ENCODE data around the gene EFEMP2. TPM values are rescaled to one million over a fixed set of nuclear protein-coding genes. Genes with fewer than 3 reads are reported as not detected.

EFEMP2 gene
- total and polyA plus RNA-seq, 2 donors (not counting 1 experiment from before 2014, with no cell fraction given): 9.5 to 14.7 TPM

Other genes starting within 250 kb of the EFEMP2 start
- gene SIPA1, start 234.7 kb downstream of the EFEMP2 start, total RNA-seq: 448 and 461 TPM in 2 replicates
- gene SIPA1, start 234.7 kb downstream of the EFEMP2 start, polyA plus RNA-seq: 308 and 314 TPM in 2 replicates
- 154 and 160 TPM in 2 replicates for gene RELA, start 209.9 kb downstream of the EFEMP2 start, total RNA-seq
- 124 and 188 TPM in 2 replicates for gene RELA, start 209.9 kb downstream of the EFEMP2 start, polyA plus RNA-seq
- 134 and 142 TPM in 2 replicates for gene KAT5, start 160.5 kb downstream of the EFEMP2 start, total RNA-seq
- 84.6 and 131 TPM in 2 replicates for gene KAT5, start 160.5 kb downstream of the EFEMP2 start, polyA plus RNA-seq
- gene RNASEH2C, start 152.0 kb downstream of the EFEMP2 start, total RNA-seq: 75.3 and 81.6 TPM in 2 replicates
- gene RNASEH2C, start 152.0 kb downstream of the EFEMP2 start, polyA plus RNA-seq: 71.6 and 95.0 TPM in 2 replicates
- gene AP5B1, start 91.8 kb downstream of the EFEMP2 start, total RNA-seq: 25.2 and 26.3 TPM in 2 replicates
- 9.4 and 9.6 TPM in 2 replicates for gene AP5B1, start 91.8 kb downstream of the EFEMP2 start, polyA plus RNA-seq
- 0.15 and 0.17 TPM in 2 replicates for gene OVOL1, start 85.7 kb downstream of the EFEMP2 start, total RNA-seq
- gene OVOL1, start 85.7 kb downstream of the EFEMP2 start, polyA plus RNA-seq: 0.09 and 0.66 TPM in 2 replicates
- 0.34 and 0.57 TPM in 2 replicates for gene SNX32, start 38.8 kb downstream of the EFEMP2 start, total RNA-seq
- gene SNX32, start 38.8 kb downstream of the EFEMP2 start, polyA plus RNA-seq: 0.89 and 8.8 TPM in 2 replicates
- gene CFL1, start 14.6 kb downstream of the EFEMP2 start, total RNA-seq: 439 and 455 TPM in 2 replicates
- 530 and 990 TPM in 2 replicates for gene CFL1, start 14.6 kb downstream of the EFEMP2 start, polyA plus RNA-seq
- 71.1 and 74.5 TPM in 2 replicates for gene MUS81, start 12.4 kb downstream of the EFEMP2 start, total RNA-seq
- 134 and 135 TPM in 2 replicates for gene MUS81, start 12.4 kb downstream of the EFEMP2 start, polyA plus RNA-seq
- gene CTSW, start 7.0 kb upstream of the EFEMP2 start, total RNA-seq: 0.84 and 1.3 TPM in 2 replicates
- 4.6 and 5.4 TPM in 2 replicates for gene CTSW, start 7.0 kb upstream of the EFEMP2 start, polyA plus RNA-seq
- gene FIBP, start 15.7 kb upstream of the EFEMP2 start, total RNA-seq: 59.8 and 63.4 TPM in 2 replicates
- 94.9 and 128 TPM in 2 replicates for gene FIBP, start 15.7 kb upstream of the EFEMP2 start, polyA plus RNA-seq
- gene CCDC85B, start 17.9 kb upstream of the EFEMP2 start, total RNA-seq: 16.8 and 18.2 TPM in 2 replicates
- 21.8 and 39.5 TPM in 2 replicates for gene CCDC85B, start 17.9 kb upstream of the EFEMP2 start, polyA plus RNA-seq
- not detected in 2 replicates for gene FOSL1, start 27.6 kb upstream of the EFEMP2 start, total RNA-seq
- 2.3 and 4.8 TPM in 2 replicates for gene FOSL1, start 27.6 kb upstream of the EFEMP2 start, polyA plus RNA-seq
- gene C11orf68, start 46.3 kb upstream of the EFEMP2 start, total RNA-seq: 50.6 and 57.6 TPM in 2 replicates
- gene C11orf68, start 46.3 kb upstream of the EFEMP2 start, polyA plus RNA-seq: 16.6 and 34.9 TPM in 2 replicates
- gene DRAP1, start 46.6 kb upstream of the EFEMP2 start, total RNA-seq: 62.9 and 71.7 TPM in 2 replicates
- 83.9 and 90.2 TPM in 2 replicates for gene DRAP1, start 46.6 kb upstream of the EFEMP2 start, polyA plus RNA-seq
- not detected in 2 replicates for gene TSGA10IP, start 72.7 kb upstream of the EFEMP2 start, total RNA-seq
- not detected in 2 replicates for gene TSGA10IP, start 72.7 kb upstream of the EFEMP2 start, polyA plus RNA-seq
- 97.4 and 102 TPM in 2 replicates for gene SART1, start 88.9 kb upstream of the EFEMP2 start, total RNA-seq
- 57.1 and 74.5 TPM in 2 replicates for gene SART1, start 88.9 kb upstream of the EFEMP2 start, polyA plus RNA-seq
- gene EIF1AD, start 129.4 kb upstream of the EFEMP2 start, total RNA-seq: 61.0 and 65.2 TPM in 2 replicates
- 56.9 and 100 TPM in 2 replicates for gene EIF1AD, start 129.4 kb upstream of the EFEMP2 start, polyA plus RNA-seq
- 99.3 and 99.5 TPM in 2 replicates for gene BANF1, start 129.7 kb upstream of the EFEMP2 start, total RNA-seq
- gene BANF1, start 129.7 kb upstream of the EFEMP2 start, polyA plus RNA-seq: 74.3 and 75.7 TPM in 2 replicates
- not detected in 2 replicates for gene CST6, start 139.2 kb upstream of the EFEMP2 start, total RNA-seq
- gene CST6, start 139.2 kb upstream of the EFEMP2 start, polyA plus RNA-seq: not detected in 2 replicates
- not detected in 2 replicates for gene CATSPER1, start 153.7 kb upstream of the EFEMP2 start, total RNA-seq
- gene CATSPER1, start 153.7 kb upstream of the EFEMP2 start, polyA plus RNA-seq: not detected in 2 replicates
- gene GAL3ST3, start 176.4 kb upstream of the EFEMP2 start, total RNA-seq: not detected in 2 replicates
- gene GAL3ST3, start 176.4 kb upstream of the EFEMP2 start, polyA plus RNA-seq: not detected in 2 replicates
- 205 and 214 TPM in 2 replicates for gene SF3B2, start 179.6 kb upstream of the EFEMP2 start, total RNA-seq
- 123 and 139 TPM in 2 replicates for gene SF3B2, start 179.6 kb upstream of the EFEMP2 start, polyA plus RNA-seq
- gene PACS1, start 197.5 kb upstream of the EFEMP2 start, total RNA-seq: 303 and 325 TPM in 2 replicates
- gene PACS1, start 197.5 kb upstream of the EFEMP2 start, polyA plus RNA-seq: 121 and 131 TPM in 2 replicates

All from B cell (primary cell).